WERI-Rb-1 (cell line): Measurements from ENCODE around the gene ALKBH2.

Source experiments
- DNase-seq: peaks from one replicate; pipeline ENCODE4 v3.0.0-alpha.2; 2020
- H3K27ac ChIP-seq: fragments of 250-450 bp; sonication (Bioruptor Pico); 2 replicates; pipeline ENCODE4 v1.5.1; 2020; ENCODE audit warnings: mild to moderate bottlenecking, moderate library complexity
- H3K27me3 ChIP-seq: fragments of 250-450 bp; sonication (Bioruptor Pico); 2 replicates; pipeline ENCODE4 v1.5.1; 2021; ENCODE audit warnings: mild to moderate bottlenecking, low read depth, moderate library complexity; ENCODE audit not compliant: insufficient read depth, severe bottlenecking
- H3K36me3 ChIP-seq: fragments of 250-450 bp; sonication (Bioruptor Pico); 2 replicates; pipeline ENCODE4 v1.5.1; 2020; ENCODE audit warnings: mild to moderate bottlenecking, moderate library complexity
- H3K4me3 ChIP-seq: 2 replicates; pipeline ENCODE4 v1.5.1; 2011; ENCODE audit warnings: low read depth, mild to moderate bottlenecking, control low read depth, low read length
- H3K9me3 ChIP-seq: fragments of 250-450 bp; sonication (Bioruptor Pico); 2 replicates; pipeline ENCODE4 v1.5.1; 2021; ENCODE audit warnings: mild to moderate bottlenecking, moderate library complexity; ENCODE audit not compliant: severe bottlenecking
- CTCF ChIP-seq: IDR thresholded peaks from 2 replicates; pipeline ENCODE4 v1.5.1; 2011; ENCODE audit warnings: low read depth, mild to moderate bottlenecking, control low read depth, inconsistent platforms, low read length

ALKBH2 gene

GRCh38 chr12:109044241-109044640 is 49.0 kb downstream of the ALKBH2 start:
- no peak for TF ChIP-seq CTCF
- H3K27ac ChIP-seq = no peak overlapping the region
- no peak for DNase-seq
- H3K36me3 ChIP-seq = no peaks in the 10 kb centered on the region
- H3K27me3 ChIP-seq = no peaks in the 10 kb centered on the region
- H3K9me3 ChIP-seq = no peaks in the 10 kb centered on the region
- H3K4me3 ChIP-seq = no peak overlapping the region
